Measurements from ENCODE around the gene HPX. TPM values are rescaled to one million over a fixed set of nuclear protein-coding genes. Genes with fewer than 3 reads are reported as not detected.
"Not testable (repeated sequence)": the region's sequence is repeated elsewhere in the genome, so short reads cannot be mapped to it uniquely, and the experiment has no call there.

Gene HPX
- polyA plus RNA-seq, 3 donors: 3.1 to 6.6 (median 6.4) TPM

DNA sequence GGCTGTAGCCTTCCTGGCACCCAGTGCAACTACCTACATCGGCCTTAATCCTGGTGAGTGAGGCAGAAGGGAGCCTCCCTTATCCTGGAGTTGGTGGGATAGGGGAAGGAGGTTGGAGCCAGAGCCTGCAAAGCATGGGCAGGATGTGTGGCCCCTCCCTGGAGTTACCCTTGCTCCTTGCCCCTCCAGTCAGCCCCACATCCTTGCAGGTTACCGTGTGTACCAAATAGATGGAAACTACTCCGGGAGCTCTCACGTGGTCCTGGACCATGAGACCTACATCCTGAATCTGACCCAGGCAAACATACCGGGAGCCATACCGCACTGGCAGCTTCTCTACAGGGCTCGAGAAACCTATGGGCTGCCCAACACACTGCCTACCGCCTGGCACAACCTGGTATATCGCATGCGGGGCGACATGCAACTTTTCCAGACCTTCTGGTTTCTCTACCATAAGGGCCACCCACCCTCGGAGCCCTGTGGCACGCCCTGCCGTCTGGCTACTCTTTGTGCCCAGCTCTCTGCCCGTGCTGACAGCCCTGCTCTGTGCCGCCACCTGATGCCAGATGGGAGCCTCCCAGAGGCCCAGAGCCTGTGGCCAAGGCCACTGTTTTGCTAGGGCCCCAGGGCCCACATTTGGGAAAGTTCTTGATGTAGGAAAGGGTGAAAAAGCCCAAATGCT is 46.7 kb downstream of the HPX start:
- no peak for DNase-seq

DNA sequence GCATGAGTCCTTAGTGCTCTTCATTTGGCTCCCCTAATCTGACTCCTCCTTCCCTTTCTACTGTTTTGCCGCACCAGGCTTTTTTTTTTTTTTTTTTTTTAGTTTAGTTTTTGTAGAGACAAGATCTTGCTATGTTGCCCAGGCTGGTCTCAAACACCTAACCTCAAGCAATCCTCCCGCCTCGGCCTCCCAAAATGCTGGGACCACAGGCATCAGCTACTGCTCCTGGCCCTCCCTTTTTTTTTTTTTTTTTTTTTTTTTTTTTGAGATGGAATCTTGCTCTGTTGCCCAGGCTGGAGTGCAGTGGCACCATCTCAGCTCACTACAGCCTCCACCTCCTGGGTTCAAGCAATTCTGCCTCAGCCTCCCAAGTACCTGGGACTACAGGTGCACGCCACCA is 48.5 kb downstream of the HPX start:
- not testable (repeated sequence) for DNase-seq

DNA sequence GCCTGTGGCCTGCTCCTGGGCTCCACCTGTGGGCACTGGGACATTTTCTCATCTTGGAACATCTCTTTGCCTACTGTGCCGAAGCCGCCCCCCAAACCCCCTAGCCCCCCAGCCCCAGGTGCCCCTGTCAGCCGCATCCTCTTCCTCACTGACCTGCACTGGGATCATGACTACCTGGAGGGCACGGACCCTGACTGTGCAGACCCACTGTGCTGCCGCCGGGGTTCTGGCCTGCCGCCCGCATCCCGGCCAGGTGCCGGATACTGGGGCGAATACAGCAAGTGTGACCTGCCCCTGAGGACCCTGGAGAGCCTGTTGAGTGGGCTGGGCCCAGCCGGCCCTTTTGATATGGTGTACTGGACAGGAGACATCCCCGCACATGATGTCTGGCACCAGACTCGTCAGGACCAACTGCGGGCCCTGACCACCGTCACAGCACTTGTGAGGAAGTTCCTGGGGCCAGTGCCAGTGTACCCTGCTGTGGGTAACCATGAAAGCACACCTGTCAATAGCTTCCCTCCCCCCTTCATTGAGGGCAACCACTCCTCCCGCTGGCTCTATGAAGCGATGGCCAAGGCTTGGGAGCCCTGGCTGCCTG is 49.2 kb downstream of the HPX start:
- DNase-seq: no peak

DNA sequence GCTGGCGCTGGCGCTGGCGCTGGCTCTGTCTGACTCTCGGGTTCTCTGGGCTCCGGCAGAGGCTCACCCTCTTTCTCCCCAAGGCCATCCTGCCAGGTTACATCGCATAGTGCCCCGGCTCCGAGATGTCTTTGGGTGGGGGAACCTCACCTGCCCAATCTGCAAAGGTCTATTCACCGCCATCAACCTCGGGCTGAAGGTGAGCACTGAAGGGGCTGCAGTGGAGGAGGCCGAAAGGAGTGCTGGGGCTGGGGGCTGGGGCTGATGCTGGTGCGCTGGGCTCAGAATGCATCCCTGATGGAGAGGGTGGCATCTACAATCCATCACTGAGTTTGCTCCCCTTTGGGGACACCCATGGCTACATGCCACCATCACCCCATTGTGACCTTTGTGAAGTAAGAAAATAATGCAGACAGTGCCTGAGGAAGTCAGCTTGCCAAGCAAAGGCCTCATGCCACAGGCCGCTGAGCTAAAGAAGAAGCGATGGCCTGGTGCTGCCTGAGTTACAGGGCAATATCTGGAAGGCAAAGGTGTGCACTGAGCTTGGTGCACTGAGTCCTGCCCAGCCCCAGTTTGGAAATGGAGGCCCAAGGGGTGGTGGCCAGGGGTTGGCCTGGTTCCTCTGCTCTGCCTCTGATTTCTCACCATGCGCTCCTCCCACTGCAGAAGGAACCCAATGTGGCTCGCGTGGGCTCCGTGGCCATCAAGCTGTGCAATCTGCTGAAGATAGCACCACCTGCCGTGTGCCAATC is 49.9 kb downstream of the HPX start:
- no peak for DNase-seq

DNA sequence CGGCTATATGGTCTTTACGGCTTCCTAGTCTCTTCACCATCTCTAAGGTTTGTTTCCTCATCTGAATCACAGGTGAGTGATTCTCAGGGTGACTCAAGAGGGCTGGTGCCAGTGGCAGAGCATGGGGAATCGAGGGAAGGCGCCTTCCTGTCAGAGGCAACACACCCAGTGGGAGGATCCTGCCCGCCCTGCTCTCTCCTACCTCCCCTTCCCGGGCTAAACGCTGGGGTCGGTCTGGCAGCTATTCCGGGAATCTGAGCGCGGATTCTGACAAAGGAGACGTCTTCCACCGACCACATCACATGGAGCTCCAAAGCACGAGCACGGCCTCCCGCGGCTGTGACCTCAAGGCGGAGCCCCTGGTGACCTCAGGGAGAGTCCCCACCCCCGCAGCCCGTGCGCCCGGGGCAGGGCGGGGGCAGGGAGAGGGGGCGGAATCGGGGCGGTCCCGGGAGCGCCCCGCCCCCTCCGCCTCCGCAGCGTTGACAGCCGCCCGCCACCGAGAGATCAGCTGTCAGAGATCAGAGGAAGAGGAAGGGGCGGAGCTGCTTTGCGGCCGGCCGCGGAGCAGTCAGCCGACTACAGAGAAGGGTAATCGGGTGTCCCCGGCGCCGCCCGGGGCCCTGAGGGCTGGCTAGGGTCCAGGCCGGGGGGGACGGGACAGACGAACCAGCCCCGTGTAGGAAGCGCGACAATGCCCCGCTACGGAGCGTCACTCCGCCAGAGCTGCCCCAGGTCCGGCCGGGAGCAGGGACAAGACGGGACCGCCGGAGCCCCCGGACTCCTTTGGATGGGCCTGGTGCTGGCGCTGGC is 50.7 kb downstream of the HPX start, which contains the start of gene SMPD1:
TSS of gene SMPD1 (plus strand) at position 570 of the 813 bp plus-strand sequence. CDS start at position 695, 125 bp downstream.
- peak; percentile 86 for DNase-seq

DNA sequence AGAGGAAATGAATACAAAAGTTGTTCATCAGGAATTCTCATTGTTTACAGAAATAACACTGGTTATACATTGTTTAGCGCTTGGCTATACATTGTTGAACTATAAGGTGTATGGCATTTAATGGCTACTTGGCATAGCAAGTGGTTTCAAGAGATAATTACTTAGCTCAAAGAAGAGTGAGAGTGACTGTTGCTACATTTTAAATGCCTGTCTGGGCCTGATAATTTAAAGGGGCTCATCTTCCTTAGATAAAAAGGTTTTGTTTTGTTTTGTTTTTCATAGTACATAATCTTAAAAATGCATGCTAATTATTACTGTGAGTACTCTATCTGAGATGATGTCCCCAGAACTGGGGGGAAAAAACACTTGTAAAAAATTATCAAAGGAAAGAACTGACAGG is 52.0 kb downstream of the HPX start:
- DNase-seq: no peak

DNA sequence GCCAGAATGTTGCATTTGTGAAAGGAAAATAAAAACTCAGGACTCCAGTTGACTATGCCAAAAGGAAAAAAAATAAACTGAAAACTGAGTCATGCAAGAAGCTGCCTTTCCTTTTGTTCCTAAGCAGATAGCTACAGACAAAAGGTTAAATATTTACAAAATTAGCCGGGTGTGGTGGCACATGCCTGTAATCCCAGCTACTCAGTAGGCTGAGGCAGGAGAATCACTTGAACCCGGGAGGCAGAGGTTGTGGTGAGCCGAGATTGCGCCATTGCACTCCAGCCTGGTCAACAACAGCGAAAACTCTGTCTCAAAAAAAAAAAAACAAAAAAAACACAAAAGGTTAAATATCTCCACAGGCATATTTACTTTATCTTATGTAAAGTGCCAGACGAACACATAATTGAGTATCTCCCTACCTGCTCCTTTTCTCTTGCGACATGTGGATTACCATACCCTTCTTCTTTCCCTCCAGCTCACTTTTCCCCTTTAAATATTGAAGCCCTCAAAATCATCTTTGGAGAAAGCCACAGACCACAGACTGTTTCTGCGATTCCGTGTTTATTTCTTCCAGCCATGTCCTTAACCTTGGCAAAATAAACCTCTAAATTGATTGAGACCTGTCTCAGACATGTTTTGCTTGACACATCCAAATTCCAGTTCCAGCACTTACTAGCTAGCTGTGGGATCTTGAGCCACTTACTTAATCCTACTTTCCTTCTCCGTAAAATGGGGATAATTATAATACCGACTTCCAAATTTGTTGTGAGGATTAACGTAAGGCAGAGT is 52.8 kb downstream of the HPX start:
- no peak for DNase-seq

DNA sequence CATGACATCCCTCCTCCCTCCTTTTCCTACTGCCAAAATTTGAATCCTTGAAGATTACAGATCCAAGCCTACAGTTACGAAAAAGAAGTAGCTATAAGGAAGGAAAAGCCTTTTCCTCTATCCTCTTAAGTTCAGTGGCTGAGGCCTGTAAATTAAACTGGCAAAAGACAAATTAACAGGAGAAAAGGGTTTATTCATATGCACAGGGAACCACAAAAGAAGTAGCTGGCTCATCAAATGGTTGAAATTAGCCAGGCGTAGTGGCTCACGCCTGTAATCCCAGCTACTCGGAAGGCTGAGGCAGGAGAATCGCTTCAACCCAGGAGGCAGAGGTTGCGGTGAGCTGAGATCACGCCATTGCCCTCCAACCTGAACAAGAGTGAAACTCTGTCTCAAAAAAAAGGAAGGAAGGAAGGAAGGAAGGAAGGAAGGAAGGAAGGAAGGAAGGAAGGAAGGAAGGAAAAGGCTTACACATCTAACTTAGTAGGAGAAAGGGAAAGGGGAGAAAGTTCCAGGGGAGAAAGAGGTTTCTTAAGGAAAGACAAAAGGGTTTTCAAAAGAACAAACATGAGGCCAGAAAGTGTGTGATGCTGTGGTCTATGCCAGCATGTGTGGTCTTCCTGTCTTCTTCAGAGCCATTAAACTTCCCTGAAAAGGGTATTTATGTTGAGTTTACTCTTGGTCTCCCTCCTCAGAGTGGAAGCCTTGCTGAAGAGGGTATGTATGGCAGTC is 55.6 kb downstream of the HPX start:
- DNase-seq: no peak

Other genes with a start within 250 kb of the HPX start
- gene OR52W1, start 241.8 kb downstream of the HPX start, polyA plus RNA-seq (ENCODE audit: insufficient read length in 3 of 3): under 1 TPM; 0.13 to 0.40 (median 0.26) TPM
- gene C11orf42, start 235.4 kb downstream of the HPX start, polyA plus RNA-seq (ENCODE audit: insufficient read length in 3 of 3): 1 to 10 TPM; 1.1 to 3.5 (median 2.5) TPM
- 10 to 100 TPM; 58.8 to 89.9 (median 72.2) TPM for gene FHIP1B, start 206.4 kb downstream of the HPX start, polyA plus RNA-seq (ENCODE audit: insufficient read length in 3 of 3)
- under 1 TPM; 0.23 to 0.82 (median 0.44) TPM for gene CNGA4, start 201.9 kb downstream of the HPX start, polyA plus RNA-seq (ENCODE audit: insufficient read length in 3 of 3)
- under 1 TPM; 0.43 to 0.77 (median 0.68) TPM for gene CCKBR, start 181.1 kb downstream of the HPX start, polyA plus RNA-seq (ENCODE audit: insufficient read length in 3 of 3)
- 10 to 100 TPM; 16.1 to 22.2 (median 20.9) TPM for gene CAVIN3, start 120.5 kb downstream of the HPX start, polyA plus RNA-seq (ENCODE audit: insufficient read length in 3 of 3)
- 10 to 100 TPM; 34.0 to 38.1 (median 35.5) TPM for gene SMPD1, start 50.5 kb downstream of the HPX start, polyA plus RNA-seq (ENCODE audit: insufficient read length in 3 of 3)
- gene APBB1, start 21.9 kb downstream of the HPX start, polyA plus RNA-seq (ENCODE audit: insufficient read length in 3 of 3): 10 to 100 TPM; 62.7 to 65.3 (median 63.1) TPM
- 10 to 100 TPM; 24.8 to 32.2 (median 28.3) TPM for gene TRIM3, start 33.0 kb upstream of the HPX start, polyA plus RNA-seq (ENCODE audit: insufficient read length in 3 of 3)
- gene ARFIP2, start 40.3 kb upstream of the HPX start, polyA plus RNA-seq (ENCODE audit: insufficient read length in 3 of 3): 10 to 100 TPM; 71.9 to 80.8 (median 77.5) TPM
- 10 to 100 TPM; 36.4 to 43.8 (median 37.9) TPM for gene TIMM10B, start 40.5 kb upstream of the HPX start, polyA plus RNA-seq (ENCODE audit: insufficient read length in 3 of 3)
- gene DNHD1, start 56.3 kb upstream of the HPX start, polyA plus RNA-seq (ENCODE audit: insufficient read length in 3 of 3): 10 to 100 TPM in 2 of 3 donors, 1 to 10 TPM in 1; 5.9 to 13.2 (median 13.0) TPM
- 10 to 100 TPM; 17.5 to 29.9 (median 22.0) TPM for gene RRP8, start 162.6 kb upstream of the HPX start, polyA plus RNA-seq (ENCODE audit: insufficient read length in 3 of 3)
- gene ILK, start 162.8 kb upstream of the HPX start, polyA plus RNA-seq (ENCODE audit: insufficient read length in 3 of 3): 100 to 1,000 TPM; 159 to 167 (median 159) TPM
- gene TAF10, start 171.2 kb upstream of the HPX start, polyA plus RNA-seq (ENCODE audit: insufficient read length in 3 of 3): 10 to 100 TPM; 68.8 to 96.0 (median 81.3) TPM
- 100 to 1,000 TPM; 112 to 123 (median 120) TPM for gene TPP1, start 178.4 kb upstream of the HPX start, polyA plus RNA-seq (ENCODE audit: insufficient read length in 3 of 3)
- gene DCHS1, start 214.8 kb upstream of the HPX start, polyA plus RNA-seq (ENCODE audit: insufficient read length in 3 of 3): 10 to 100 TPM; 30.7 to 41.7 (median 40.5) TPM
- 10 to 100 TPM; 68.0 to 88.5 (median 79.3) TPM for gene MRPL17, start 242.4 kb upstream of the HPX start, polyA plus RNA-seq (ENCODE audit: insufficient read length in 3 of 3)

Measured in renal pelvis (tissue), 4 donors.